Measurements from ENCODE around the gene CYB5A.
"Not testable (repeated sequence)": the region's sequence is repeated elsewhere in the genome, so short reads cannot be mapped to it uniquely, and the experiment has no call there.

The CYB5A gene

GRCh38 chr18:74299746-74300145, 8.0 kb upstream of the CYB5A start:
- H3K27ac ChIP-seq, result no peak overlapping the region

GRCh38 chr18:74299162-74299561, 7.4 kb upstream of the CYB5A start:
- Histone ChIP-seq H3K4me3 (no peak overlapping the region), H3K27ac (no peak overlapping the region)

More at GRCh38 chr18:74299746-74300145, 8.0 kb upstream of the CYB5A start:
- H3K4me3 ChIP-seq, result no peak overlapping the region

GRCh38 chr18:74294526-74294925, 2.8 kb upstream of the CYB5A start:
- Histone ChIP-seq H3K27ac (no peak overlapping the region), H3K4me3 (no peak overlapping the region)

GRCh38 chr18:74292982-74293381, 1.2 kb upstream of the CYB5A start:
- H3K4me3 ChIP-seq, H3K27ac ChIP-seq: not testable (repeated sequence)

- Histone ChIP-seq H3K4me3 (peak overlapping the region; percentile 49 to 86 (median 73)), H3K27ac (peak overlapping the region in 18 of 21 experiments; percentile 5 to 81 (median 60))
Measured at GRCh38 chr18:74292541-74292858, 737 bp upstream of the CYB5A start.

GRCh38 chr18:74291472-74291770, 342 bp downstream of the CYB5A start:
- peak overlapping the region; percentile 49 to 86 (median 73) for H3K4me3 ChIP-seq
- peak overlapping the region in 20 of 21 experiments; percentile 3 to 81 (median 76) for H3K27ac ChIP-seq

- Histone ChIP-seq H3K4me3 (peak overlapping the region; percentile 49 to 86 (median 73)), H3K27ac (peak overlapping the region in 19 of 21 experiments; percentile 3 to 81 (median 76))
Measured at GRCh38 chr18:74290794-74291471, 830 bp downstream of the CYB5A start.

- Histone ChIP-seq H3K27ac (peak overlapping the region in 5 of 21 experiments; percentile 10 to 81 (median 39)), H3K4me3 (peak overlapping the region in 1 of 7 experiments; percentile 73)
Measured at GRCh38 chr18:74290021-74290420, 1.7 kb downstream of the CYB5A start.

GRCh38 chr18:74289137-74289536, 2.6 kb downstream of the CYB5A start:
- H3K27ac ChIP-seq, result peak overlapping the region in 10 of 21 experiments; percentile 10 to 76 (median 42)
- no peak overlapping the region for H3K4me3 ChIP-seq

- Histone ChIP-seq H3K27ac (peak overlapping the region in 10 of 21 experiments; percentile 10 to 76 (median 42)), H3K4me3 (no peak overlapping the region)
Measured at GRCh38 chr18:74288730-74289129, 3.0 kb downstream of the CYB5A start.

GRCh38 chr18:74288041-74288440, 3.7 kb downstream of the CYB5A start:
- peak overlapping the region in 7 of 21 experiments; percentile 39 to 76 (median 50) for H3K27ac ChIP-seq

GRCh38 chr18:74286856-74287255, 4.9 kb downstream of the CYB5A start:
- H3K4me3 ChIP-seq, result no peak overlapping the region

More at GRCh38 chr18:74288041-74288440, 3.7 kb downstream of the CYB5A start:
- no peak overlapping the region for H3K4me3 ChIP-seq

GRCh38 chr18:74286106-74286855, 5.5 kb downstream of the CYB5A start:
- Histone ChIP-seq H3K27ac (no peak overlapping the region), H3K4me3 (no peak overlapping the region)

More at GRCh38 chr18:74286856-74287255, 4.9 kb downstream of the CYB5A start:
- no peak overlapping the region for H3K27ac ChIP-seq

- peak overlapping the region in 2 of 21 experiments; percentile 38 to 43 for H3K27ac ChIP-seq
- not testable (repeated sequence) for H3K4me3 ChIP-seq
Measured at GRCh38 chr18:74285583-74285982, 6.2 kb downstream of the CYB5A start.

GRCh38 chr18:74284980-74285355, 6.8 kb downstream of the CYB5A start:
- peak overlapping the region in 9 of 21 experiments; percentile 3 to 71 (median 43) for H3K27ac ChIP-seq
- no peak overlapping the region for H3K4me3 ChIP-seq

- H3K27ac ChIP-seq, result peak overlapping the region in 11 of 21 experiments; percentile 3 to 71 (median 49)
- no peak overlapping the region for H3K4me3 ChIP-seq
Measured at GRCh38 chr18:74284191-74284979, 7.4 kb downstream of the CYB5A start.

- H3K27ac ChIP-seq, result peak overlapping the region in 3 of 21 experiments; percentile 6 to 68 (median 6)
Measured at GRCh38 chr18:74283646-74284045, 8.1 kb downstream of the CYB5A start.

GRCh38 chr18:74282755-74283554, 8.8 kb downstream of the CYB5A start:
- Histone ChIP-seq H3K4me3 (no peak overlapping the region), H3K27ac (peak overlapping the region in 7 of 21 experiments; percentile 3 to 65 (median 47))

More at GRCh38 chr18:74283646-74284045, 8.1 kb downstream of the CYB5A start:
- H3K4me3 ChIP-seq, result no peak overlapping the region

Measured in skin epidermis (tissue), 12 donors.